Panc1 (cell line): ENCODE data around the gene GAMT. TPM values are rescaled to one million over a fixed set of nuclear protein-coding genes. Genes with fewer than 3 reads are reported as not detected.

Experiments used
- ATAC-seq: fragments of 200-7000 bp; cut with Tn5 transposase; 2 replicates; pipeline ENCODE4 v1.9.1; 2020; ENCODE audit warnings: mild to moderate bottlenecking, moderate library complexity
- BruUV-seq: library from RNA; stranded (reverse); fragments of 400-500 nt; replicated peaks from 2 replicates; lab custom pipeline; 2021; lab: Mats Ljungman, UMichigan
- CTCF ChIA-PET: fragments of 300-600 bp; sonication (Branson Sonifier 250); formaldehyde crosslinking; loops from one replicate; lab custom pipeline; 2022; ENCODE audit warnings: antibody characterized with exemption; lab: Charles Lee
- POLR2A ChIA-PET: fragments of 300-600 bp; sonication (Branson Sonifier 250); formaldehyde crosslinking; loops from one replicate; lab custom pipeline; 2022; ENCODE audit warnings: antibody characterized with exemption; lab: Charles Lee
- DNase-seq: peaks from one replicate; pipeline ENCODE4 v3.0.0-alpha.2; 2010; ENCODE audit warnings: low read depth, low spot score
- H3K27ac ChIP-seq: 2 replicates; pipeline ENCODE4 v1.5.1; 2011; ENCODE audit warnings: mild to moderate bottlenecking, low read length, inconsistent platforms
- H3K27me3 ChIP-seq: fragments of 200-500 bp; sonication (Bioruptor generic); 2 replicates; pipeline ENCODE4 v1.6.0; 2014; ENCODE audit warnings: low read length, inconsistent platforms; ENCODE audit not compliant: control insufficient read depth, insufficient read depth
- H3K36me3 ChIP-seq: fragments of 200-500 bp; sonication (Bioruptor generic); 2 replicates; pipeline ENCODE4 v1.5.1; 2014; ENCODE audit warnings: inconsistent platforms, mild to moderate bottlenecking, low read length, moderate library complexity; ENCODE audit not compliant: control insufficient read depth, insufficient read depth
- H3K4me1 ChIP-seq: 2 replicates; pipeline ENCODE4 v1.5.1; 2011; ENCODE audit warnings: inconsistent platforms, mild to moderate bottlenecking, low read length, moderate library complexity; ENCODE audit not compliant: control insufficient read depth, insufficient read depth
- H3K4me3 ChIP-seq, 2 experiments: 2 replicates each; pipeline ENCODE4 v1.5.1; 2011 to 2012; ENCODE audit warnings: low read depth in 2 of 2, low read length in 2 of 2, mild to moderate bottlenecking in 2 of 2, inconsistent platforms in 1 of 2, moderate library complexity in 1 of 2
- H3K9me3 ChIP-seq: fragments of 200-500 bp; sonication (Bioruptor generic); 2 replicates; pipeline ENCODE4 v1.5.1; 2014; ENCODE audit warnings: low read depth, mild to moderate bottlenecking, inconsistent platforms, low read length, moderate library complexity; ENCODE audit not compliant: control insufficient read depth, insufficient read depth
- POLR2AphosphoS5 ChIP-seq: IDR thresholded peaks from 2 replicates; pipeline ENCODE4 v1.6.1; 2012; ENCODE audit warnings: mild to moderate bottlenecking, low read depth, low read length, moderate library complexity
- SIN3A ChIP-seq: IDR thresholded peaks from 2 replicates; pipeline ENCODE4 v1.6.1; 2012; ENCODE audit warnings: low read depth, mild to moderate bottlenecking, low read length, moderate library complexity, borderline replicate concordance; ENCODE audit not compliant: insufficient read depth
- TCF7L2 ChIP-seq: IDR thresholded peaks from 2 replicates; pipeline ENCODE4 v1.6.1; 2011; ENCODE audit warnings: mild to moderate bottlenecking, low read depth, low read length, inconsistent platforms
- in situ Hi-C: cut with HindIII; loops from 2 replicates; pipeline ENCODE4 v1.10.0; 2016; ENCODE audit warnings: low sequenced_read_pairs, low pct_unique_long_range_greater_than_20kb
- intact Hi-C: fragments of 100-400 bp; cut with micrococcal nuclease; formaldehyde crosslinking; loops from one replicate; pipeline ENCODE4 v1.10.0; 2022; ENCODE audit not compliant: unreplicated experiment
- total RNA-seq: library from RNA; stranded (reverse); gene quantifications from one replicate; pipeline ENCODE4 v1.2.1, GENCODE V29; 2021; ENCODE audit not compliant: unreplicated experiment
- TF ChIP-seq, protein P1 (sequence below): fragments of 450-650 bp; IDR thresholded peaks from 2 replicates; pipeline ENCODE4 v1.5.1; 2017; ENCODE audit warnings: mild to moderate bottlenecking
- TF ChIP-seq, protein P2 (sequence below), 2 experiments: IDR thresholded peaks; 2 replicates each; pipeline ENCODE4 v1.6.1; 2011 to 2012; ENCODE audit warnings: low read depth in 2 of 2, control low read depth in 1 of 2, low read length in 1 of 2, mild to moderate bottlenecking in 1 of 2, moderate library complexity in 1 of 2; ENCODE audit not compliant: insufficient read depth in 1 of 2

GAMT gene
- total RNA-seq, 1 experiment from 2014 or later: 21.2 TPM

DNA sequence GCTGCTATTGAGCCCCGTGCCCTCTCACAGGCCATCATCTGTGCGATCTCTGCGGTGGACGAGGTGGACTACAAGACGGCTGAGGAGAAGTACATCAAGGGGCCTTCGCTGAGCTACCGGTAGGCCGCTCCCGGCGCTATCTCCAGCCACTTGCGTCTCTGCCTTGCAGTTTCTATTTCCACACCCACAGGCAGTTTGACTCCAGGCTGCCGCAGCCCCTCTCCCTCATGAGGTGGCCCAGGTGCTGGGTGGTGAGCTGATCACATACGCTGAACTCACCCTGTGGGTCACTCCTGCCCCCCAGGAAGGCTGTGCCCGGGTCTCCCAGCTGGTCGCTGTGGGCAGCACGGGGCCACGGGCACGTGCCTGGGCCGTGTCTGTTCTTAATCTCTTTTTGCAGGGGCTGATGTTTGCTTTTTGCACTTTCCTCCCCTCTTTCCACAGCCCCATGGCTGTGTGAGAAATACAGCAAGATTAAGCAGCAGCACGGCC lies 28.3 kb downstream of the GAMT start:
- DNase-seq (no peak), ATAC-seq (no peak)
- intact Hi-C loops: loop anchor here (10.0 kb wide), 1 partner anchor 98 kb away; the partner anchor contains the start of gene FAM174C
- Histone ChIP-seq H3K4me3 (no peak overlapping the region), H3K9me3 (no peaks in the 10 kb centered on the region), H3K27ac (no peak overlapping the region), H3K27me3 (no peaks in the 10 kb centered on the region), H3K4me1 (no peaks in the 10 kb centered on the region), H3K36me3 (no peaks in the 10 kb centered on the region)
- BruUV-seq: no TSS peak
- CTCF ChIA-PET: interaction anchor here (1.6 kb wide), 1 partner anchor 58 kb away, joined by 7 read pairs; no protein-coding TSS in a partner anchor
- POLR2A ChIA-PET: interaction anchor here (0.6 kb wide), 1 partner anchor 1750 kb away, joined by 4 read pairs; no protein-coding TSS in a partner anchor
- in situ Hi-C loops: no loop called here
- TF ChIP-seq POLR2AphosphoS5: no peak
- no peak for TF ChIP-seq SIN3A
- TF ChIP-seq, protein P1, sequence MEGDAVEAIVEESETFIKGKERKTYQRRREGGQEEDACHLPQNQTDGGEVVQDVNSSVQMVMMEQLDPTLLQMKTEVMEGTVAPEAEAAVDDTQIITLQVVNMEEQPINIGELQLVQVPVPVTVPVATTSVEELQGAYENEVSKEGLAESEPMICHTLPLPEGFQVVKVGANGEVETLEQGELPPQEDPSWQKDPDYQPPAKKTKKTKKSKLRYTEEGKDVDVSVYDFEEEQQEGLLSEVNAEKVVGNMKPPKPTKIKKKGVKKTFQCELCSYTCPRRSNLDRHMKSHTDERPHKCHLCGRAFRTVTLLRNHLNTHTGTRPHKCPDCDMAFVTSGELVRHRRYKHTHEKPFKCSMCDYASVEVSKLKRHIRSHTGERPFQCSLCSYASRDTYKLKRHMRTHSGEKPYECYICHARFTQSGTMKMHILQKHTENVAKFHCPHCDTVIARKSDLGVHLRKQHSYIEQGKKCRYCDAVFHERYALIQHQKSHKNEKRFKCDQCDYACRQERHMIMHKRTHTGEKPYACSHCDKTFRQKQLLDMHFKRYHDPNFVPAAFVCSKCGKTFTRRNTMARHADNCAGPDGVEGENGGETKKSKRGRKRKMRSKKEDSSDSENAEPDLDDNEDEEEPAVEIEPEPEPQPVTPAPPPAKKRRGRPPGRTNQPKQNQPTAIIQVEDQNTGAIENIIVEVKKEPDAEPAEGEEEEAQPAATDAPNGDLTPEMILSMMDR: no peak
- TF ChIP-seq TCF7L2: no peak

DNA sequence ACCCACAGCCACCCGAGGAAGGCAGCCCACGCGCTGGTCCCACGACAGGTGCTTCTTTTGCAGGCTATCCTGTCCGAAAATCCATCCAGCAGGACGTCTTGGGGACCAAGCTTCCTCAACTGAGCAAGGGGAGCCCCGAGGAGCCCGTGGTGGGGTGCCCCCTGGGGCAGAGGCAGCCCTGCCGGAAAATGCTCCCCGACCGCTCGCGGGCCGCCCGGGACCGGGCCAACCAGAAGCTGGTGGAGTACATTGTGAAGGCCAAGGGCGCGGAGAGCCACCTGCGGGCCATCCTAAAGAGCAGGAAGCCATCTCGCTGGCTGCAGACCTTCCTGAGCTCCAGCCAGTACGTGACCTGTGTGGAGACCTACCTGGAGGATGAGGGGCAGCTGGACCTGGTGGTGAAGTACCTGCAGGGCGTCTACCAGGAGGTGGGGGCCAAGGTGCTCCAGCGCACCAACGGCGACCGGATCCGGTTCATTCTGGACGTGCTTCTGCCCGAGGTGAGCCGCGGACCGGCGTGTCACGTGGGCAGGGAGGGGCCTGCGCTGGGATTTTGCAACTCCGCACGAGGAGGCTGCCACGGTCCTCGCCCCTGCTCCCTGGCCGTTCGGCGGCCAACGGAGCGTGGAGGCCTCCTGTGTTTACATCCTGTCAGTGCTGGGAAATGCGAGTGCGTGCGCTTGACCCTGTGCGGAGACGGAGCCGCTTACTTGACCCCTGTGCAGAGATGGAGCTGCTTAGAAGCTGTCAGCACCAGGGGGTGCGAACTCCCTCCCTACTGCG lies 30.6 kb downstream of the GAMT start:
- Histone ChIP-seq H3K27ac (no peak overlapping the region), H3K9me3 (no peaks in the 10 kb centered on the region), H3K4me1 (no peaks in the 10 kb centered on the region), H3K27me3 (no peaks in the 10 kb centered on the region), H3K36me3 (no peaks in the 10 kb centered on the region), H3K4me3 (no peak overlapping the region)
- ChIA-PET POLR2A (no interaction called here), CTCF (interaction anchor here (1.1 kb wide), 1 partner anchor 55 kb away, joined by 3 read pairs; no protein-coding TSS in a partner anchor)
- TF ChIP-seq TCF7L2 (no peak), SIN3A (no peak), POLR2AphosphoS5 (no peak)
- TF ChIP-seq, protein P2, sequence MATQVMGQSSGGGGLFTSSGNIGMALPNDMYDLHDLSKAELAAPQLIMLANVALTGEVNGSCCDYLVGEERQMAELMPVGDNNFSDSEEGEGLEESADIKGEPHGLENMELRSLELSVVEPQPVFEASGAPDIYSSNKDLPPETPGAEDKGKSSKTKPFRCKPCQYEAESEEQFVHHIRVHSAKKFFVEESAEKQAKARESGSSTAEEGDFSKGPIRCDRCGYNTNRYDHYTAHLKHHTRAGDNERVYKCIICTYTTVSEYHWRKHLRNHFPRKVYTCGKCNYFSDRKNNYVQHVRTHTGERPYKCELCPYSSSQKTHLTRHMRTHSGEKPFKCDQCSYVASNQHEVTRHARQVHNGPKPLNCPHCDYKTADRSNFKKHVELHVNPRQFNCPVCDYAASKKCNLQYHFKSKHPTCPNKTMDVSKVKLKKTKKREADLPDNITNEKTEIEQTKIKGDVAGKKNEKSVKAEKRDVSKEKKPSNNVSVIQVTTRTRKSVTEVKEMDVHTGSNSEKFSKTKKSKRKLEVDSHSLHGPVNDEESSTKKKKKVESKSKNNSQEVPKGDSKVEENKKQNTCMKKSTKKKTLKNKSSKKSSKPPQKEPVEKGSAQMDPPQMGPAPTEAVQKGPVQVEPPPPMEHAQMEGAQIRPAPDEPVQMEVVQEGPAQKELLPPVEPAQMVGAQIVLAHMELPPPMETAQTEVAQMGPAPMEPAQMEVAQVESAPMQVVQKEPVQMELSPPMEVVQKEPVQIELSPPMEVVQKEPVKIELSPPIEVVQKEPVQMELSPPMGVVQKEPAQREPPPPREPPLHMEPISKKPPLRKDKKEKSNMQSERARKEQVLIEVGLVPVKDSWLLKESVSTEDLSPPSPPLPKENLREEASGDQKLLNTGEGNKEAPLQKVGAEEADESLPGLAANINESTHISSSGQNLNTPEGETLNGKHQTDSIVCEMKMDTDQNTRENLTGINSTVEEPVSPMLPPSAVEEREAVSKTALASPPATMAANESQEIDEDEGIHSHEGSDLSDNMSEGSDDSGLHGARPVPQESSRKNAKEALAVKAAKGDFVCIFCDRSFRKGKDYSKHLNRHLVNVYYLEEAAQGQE (IDR thresholded peaks at IDR 0.05; ENCODE audit: insufficient read depth in 1 of 2, low read depth in 2 of 2, low read length in 1 of 2): no peak
- TF ChIP-seq, protein P1: no peak
- DNase-seq (no peak), ATAC-seq (no peak)
- intact Hi-C loops: loop anchor here (10.0 kb wide), 1 partner anchor 96 kb away; the partner anchor contains the start of gene FAM174C
- in situ Hi-C loops: no loop called here
- BruUV-seq: no TSS peak
